ENCODE data around the gene SORL1. TPM values are rescaled to one million over a fixed set of nuclear protein-coding genes. Genes with fewer than 3 reads are reported as not detected.

SORL1 gene
- total RNA-seq, 2 experiments from 2014 or later, result 228 to 411 TPM

GRCh38 chr11:121449626-121450025, 2.5 kb upstream of the SORL1 start:
- Histone ChIP-seq H3K4me2 (ENCODE audit: low read length) (peak overlapping the region; percentile 79), H3K4me1 (ENCODE audit: insufficient read depth, low read length, poor library complexity, severe bottlenecking) (peaks cover 73% of the 10 kb centered on the region), H2AFZ (ENCODE audit: low read length) (no peak overlapping the region), H3K9me2 (ENCODE audit: insufficient read depth, low read length) (no peaks in the 10 kb centered on the region), H3K27ac (ENCODE audit: low read depth, low read length, poor library complexity, severe bottlenecking) (peak overlapping the region; percentile 97), H4K20me1 (ENCODE audit: insufficient read depth, low read length) (no peaks in the 10 kb centered on the region), H3K36me3 (ENCODE audit: insufficient read depth, low read length) (peaks cover 27% of the 10 kb centered on the region), H3K9me3 (ENCODE audit: low read length) (no peaks in the 10 kb centered on the region), H3K4me3 (ENCODE audit: low read depth, low read length, poor library complexity, severe bottlenecking) (peak overlapping the region; percentile 21), H3K79me2 (ENCODE audit: insufficient read depth, low read depth, low read length) (peaks cover 67% of the 10 kb centered on the region)
- ChIA-PET CTCF (ENCODE audit: unreplicated experiment) (interaction anchor here (0.7 to 1.1 kb wide), 4 partner anchors 66 to 126 kb away, joined by 3 read pairs; no protein-coding TSS in a partner anchor), POLR2A (interaction anchor here (0.6 to 14.5 kb wide), 16 partner anchors 12 to 150 kb away, joined by 3 to 413 read pairs (median 4); no protein-coding TSS in a partner anchor)
- TF ChIP-seq EZH2phosphoT487 (IDR thresholded peaks at IDR 0.05; ENCODE audit: borderline replicate concordance, low read depth, low read length), result no peak
- TF ChIP-seq, protein P1, sequence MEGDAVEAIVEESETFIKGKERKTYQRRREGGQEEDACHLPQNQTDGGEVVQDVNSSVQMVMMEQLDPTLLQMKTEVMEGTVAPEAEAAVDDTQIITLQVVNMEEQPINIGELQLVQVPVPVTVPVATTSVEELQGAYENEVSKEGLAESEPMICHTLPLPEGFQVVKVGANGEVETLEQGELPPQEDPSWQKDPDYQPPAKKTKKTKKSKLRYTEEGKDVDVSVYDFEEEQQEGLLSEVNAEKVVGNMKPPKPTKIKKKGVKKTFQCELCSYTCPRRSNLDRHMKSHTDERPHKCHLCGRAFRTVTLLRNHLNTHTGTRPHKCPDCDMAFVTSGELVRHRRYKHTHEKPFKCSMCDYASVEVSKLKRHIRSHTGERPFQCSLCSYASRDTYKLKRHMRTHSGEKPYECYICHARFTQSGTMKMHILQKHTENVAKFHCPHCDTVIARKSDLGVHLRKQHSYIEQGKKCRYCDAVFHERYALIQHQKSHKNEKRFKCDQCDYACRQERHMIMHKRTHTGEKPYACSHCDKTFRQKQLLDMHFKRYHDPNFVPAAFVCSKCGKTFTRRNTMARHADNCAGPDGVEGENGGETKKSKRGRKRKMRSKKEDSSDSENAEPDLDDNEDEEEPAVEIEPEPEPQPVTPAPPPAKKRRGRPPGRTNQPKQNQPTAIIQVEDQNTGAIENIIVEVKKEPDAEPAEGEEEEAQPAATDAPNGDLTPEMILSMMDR (conservative IDR thresholded peaks at IDR 0.05; ENCODE audit: low read length), result no peak
- no peak for DNase-seq (ENCODE audit: low spot score)
- BruUV-seq (replicated peaks), result no TSS peak
- intact Hi-C loops (cut with micrococcal nuclease; ENCODE audit: unreplicated experiment), result loop anchor here (1.0 kb wide), 1 partner anchor 128 kb away; no protein-coding TSS in a partner anchor

DNA sequence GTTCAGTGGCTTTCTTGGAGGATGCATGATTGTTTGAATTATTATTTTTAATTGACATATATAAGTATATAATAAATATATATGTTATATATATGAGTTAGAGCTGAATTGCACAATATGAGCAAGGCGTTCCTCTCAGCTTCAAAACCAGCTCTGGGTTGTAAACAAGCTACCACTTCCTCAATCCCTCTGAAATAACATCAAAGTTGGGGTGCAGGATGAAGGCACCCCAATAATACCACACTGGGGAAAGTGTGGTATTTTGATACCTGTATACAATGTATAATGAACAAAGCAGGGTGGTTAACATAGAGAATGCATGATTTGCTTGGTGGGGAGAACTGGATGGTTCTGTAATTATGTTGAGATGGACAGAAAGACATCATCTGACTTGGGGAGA, 1.7 kb upstream of the SORL1 start:
- ChIA-PET CTCF (ENCODE audit: unreplicated experiment) (interaction anchor here (1.2 to 1.8 kb wide), 2 partner anchors 17 to 23 kb away, joined by 4 to 8 read pairs; no protein-coding TSS in a partner anchor), POLR2A (interaction anchor here (0.7 to 14.5 kb wide), 19 partner anchors 16 to 144 kb away, joined by 3 to 413 read pairs (median 7); no protein-coding TSS in a partner anchor)
- DNase-seq (ENCODE audit: low spot score), result no peak
- Histone ChIP-seq H3K79me2 (ENCODE audit: insufficient read depth, low read depth, low read length) (peaks cover 71% of the 10 kb centered on the region), H3K27ac (ENCODE audit: low read depth, low read length, poor library complexity, severe bottlenecking) (peak overlapping the region; percentile 97), H3K9me3 (ENCODE audit: low read length) (no peaks in the 10 kb centered on the region), H2AFZ (ENCODE audit: low read length) (peak overlapping the region; percentile 0; the same call in 1 of the 2 replicates), H4K20me1 (ENCODE audit: insufficient read depth, low read length) (no peaks in the 10 kb centered on the region), H3K36me3 (ENCODE audit: insufficient read depth, low read length) (peaks cover 35% of the 10 kb centered on the region), H3K4me1 (ENCODE audit: insufficient read depth, low read length, poor library complexity, severe bottlenecking) (peaks cover 73% of the 10 kb centered on the region), H3K4me3 (ENCODE audit: low read depth, low read length, poor library complexity, severe bottlenecking) (peak overlapping the region; percentile 89), H3K9me2 (ENCODE audit: insufficient read depth, low read length) (no peaks in the 10 kb centered on the region), H3K4me2 (ENCODE audit: low read length) (peak overlapping the region; percentile 79)
- no TSS peak for BruUV-seq (replicated peaks)
- TF ChIP-seq EZH2phosphoT487 (IDR thresholded peaks at IDR 0.05; ENCODE audit: borderline replicate concordance, low read depth, low read length), result no peak
- TF ChIP-seq, protein P1 (conservative IDR thresholded peaks at IDR 0.05; ENCODE audit: low read length), result no peak
- intact Hi-C loops (cut with micrococcal nuclease; ENCODE audit: unreplicated experiment), result no loop called here

Measured in OCI-LY7 (cell line).